ENCODE data around the gene PLSCR5.

Gene PLSCR5, protein sequence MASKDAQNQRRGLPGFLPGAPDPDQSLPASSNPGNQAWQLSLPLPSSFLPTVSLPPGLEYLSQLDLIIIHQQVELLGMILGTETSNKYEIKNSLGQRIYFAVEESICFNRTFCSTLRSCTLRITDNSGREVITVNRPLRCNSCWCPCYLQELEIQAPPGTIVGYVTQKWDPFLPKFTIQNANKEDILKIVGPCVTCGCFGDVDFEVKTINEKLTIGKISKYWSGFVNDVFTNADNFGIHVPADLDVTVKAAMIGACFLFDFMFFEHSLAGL

DNA sequence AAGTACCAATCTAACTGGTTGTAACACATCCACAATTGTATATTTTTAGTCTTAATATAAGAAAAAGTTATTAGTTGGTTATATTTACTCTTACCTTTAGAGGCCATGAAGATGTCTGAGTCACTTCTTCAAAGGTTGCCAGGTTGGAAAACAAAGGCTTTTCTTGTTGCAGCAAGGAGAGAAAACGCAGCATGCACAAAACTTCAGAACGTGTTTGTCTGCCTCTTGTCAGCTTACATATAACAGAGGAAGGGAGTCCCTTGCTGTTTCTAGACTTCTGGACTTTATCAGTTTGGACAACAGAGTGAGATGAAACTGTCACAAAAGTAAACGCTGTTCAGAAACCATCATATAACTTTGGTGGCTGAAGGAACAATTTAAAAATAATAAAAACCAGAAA lies at the start of gene PLSCR5:
PLSCR5 (minus strand) TSS at position 241 of the 400 bp plus-strand sequence; CDS start at position 107, 134 bp downstream.
- no peak for DNase-seq

GRCh38 chr3:146653978-146654377 lies 48.8 kb upstream of the PLSCR5 start:
- DNase-seq, result no peak

- no peak for DNase-seq
Measured at GRCh38 chr3:146650691-146651442, 45.7 kb upstream of the PLSCR5 start.

DNA sequence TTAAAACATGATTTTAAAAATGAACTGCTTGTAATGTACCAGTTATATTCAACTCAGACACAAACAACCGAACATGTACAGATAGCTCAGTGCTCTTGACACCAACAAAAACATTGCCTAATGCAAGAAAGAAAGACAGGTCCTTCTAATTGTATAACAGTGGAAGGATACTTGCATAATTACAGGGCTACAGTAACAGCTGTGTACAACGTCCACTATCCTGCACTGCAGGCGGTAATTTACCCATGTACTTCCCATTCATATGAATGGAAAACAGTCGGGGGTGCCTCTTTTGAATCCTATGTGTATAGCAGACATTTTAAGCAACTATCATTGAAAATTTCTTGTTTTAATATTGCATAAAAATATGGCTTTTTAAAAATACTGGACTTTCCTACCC lies 41.1 kb upstream of the PLSCR5 start:
- DNase-seq, result no peak

- no peak for DNase-seq
Measured at GRCh38 chr3:146640955-146641867, 36.1 kb upstream of the PLSCR5 start.

- no peak for DNase-seq
Measured at GRCh38 chr3:146640361-146640760, 35.2 kb upstream of the PLSCR5 start.

- no peak for DNase-seq
Measured at GRCh38 chr3:146638718-146639117, 33.6 kb upstream of the PLSCR5 start.

GRCh38 chr3:146637871-146638270 lies 32.7 kb upstream of the PLSCR5 start:
- DNase-seq, result no peak

DNA sequence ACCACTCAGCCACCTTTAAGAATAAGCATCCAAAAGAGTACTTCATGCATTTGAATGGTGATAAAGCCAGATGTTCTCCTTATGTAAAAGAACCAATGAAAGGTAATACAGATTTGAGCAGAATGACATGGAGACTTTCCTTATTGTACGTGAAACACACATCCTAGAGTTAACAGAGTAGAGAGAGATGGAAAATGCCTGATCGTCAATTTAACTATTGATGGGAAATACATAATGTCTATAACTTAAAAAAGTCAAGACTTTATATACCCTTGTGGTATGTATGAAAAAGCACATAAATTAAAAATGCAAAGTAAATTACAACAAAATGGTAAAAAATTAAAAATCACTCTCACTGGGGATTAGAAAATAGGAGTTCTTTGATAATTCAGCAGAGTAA lies 31.7 kb upstream of the PLSCR5 start:
- no peak for DNase-seq

DNA sequence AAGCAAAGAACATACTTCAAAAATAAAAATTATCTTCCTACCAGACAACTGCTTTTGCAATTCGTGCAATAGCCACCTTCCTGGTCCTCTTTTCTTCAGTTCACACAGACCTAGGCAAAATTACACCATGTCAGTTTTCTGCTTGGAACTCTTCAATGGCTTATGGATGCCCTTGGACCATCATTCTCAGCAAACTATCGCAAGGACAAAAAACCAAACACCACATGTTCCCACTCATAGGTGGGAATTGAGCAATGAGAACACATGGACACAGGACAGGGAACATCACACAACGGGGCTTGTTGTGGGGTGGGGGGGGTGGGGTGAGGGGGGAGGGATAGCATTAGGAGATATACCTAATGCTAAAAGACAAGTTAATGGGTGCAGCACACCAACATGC lies 29.2 kb upstream of the PLSCR5 start:
- DNase-seq, result no peak

- no peak for DNase-seq
Measured at GRCh38 chr3:146628671-146629070, 23.5 kb upstream of the PLSCR5 start.

- DNase-seq, result no peak
Measured at GRCh38 chr3:146626403-146627122, 21.4 kb upstream of the PLSCR5 start.

DNA sequence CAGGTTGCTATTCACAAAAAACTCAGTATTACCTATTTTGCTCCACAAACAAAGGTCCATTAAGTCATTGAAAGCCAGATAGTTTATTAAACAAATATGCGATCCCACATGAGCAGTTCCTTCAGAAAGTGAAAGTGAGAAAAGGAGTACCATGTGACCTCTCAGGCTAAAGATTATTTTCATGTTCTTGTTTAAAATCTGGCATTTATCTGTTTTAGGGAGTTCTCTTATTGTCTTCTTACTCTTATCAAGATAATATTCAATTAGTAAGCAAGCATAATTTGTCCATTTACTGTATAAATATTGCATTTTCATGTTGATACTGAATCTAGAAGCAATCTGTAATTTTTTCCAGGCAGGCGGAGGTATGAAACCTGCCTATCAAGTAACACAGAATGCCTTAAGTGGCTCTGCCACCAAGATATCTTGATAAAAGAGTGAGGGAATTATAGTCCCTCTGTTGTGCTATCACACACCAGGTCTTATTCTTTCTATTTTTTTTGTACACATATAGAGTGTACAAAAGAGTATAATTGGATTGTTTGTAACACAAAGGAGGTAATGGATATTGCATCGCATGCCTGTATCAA lies 20.1 kb upstream of the PLSCR5 start:
- DNase-seq, result no peak

GRCh38 chr3:146621723-146622122 lies 16.6 kb upstream of the PLSCR5 start:
- DNase-seq, result no peak

DNA sequence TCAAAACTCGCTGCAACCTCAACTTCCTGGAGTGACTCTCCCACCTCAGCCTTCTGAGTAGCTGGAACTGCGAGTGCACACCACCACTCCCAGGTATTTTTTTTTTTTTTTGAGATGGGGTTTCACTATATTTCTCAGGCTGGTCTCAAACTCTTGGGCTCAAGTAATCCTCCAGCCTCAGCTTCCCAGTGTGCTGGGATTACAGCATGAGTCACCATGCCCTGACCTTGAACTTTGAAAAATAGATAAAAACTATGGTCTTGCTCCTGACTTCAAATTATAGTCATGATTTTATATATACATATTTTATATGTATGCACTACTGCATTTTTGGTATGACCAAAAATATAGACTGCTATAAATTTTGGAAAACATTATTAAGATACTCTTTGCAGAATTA lies 6.9 kb upstream of the PLSCR5 start:
- no peak for DNase-seq

GRCh38 chr3:146611096-146611495 lies 6.0 kb upstream of the PLSCR5 start:
- DNase-seq, result no peak

DNA sequence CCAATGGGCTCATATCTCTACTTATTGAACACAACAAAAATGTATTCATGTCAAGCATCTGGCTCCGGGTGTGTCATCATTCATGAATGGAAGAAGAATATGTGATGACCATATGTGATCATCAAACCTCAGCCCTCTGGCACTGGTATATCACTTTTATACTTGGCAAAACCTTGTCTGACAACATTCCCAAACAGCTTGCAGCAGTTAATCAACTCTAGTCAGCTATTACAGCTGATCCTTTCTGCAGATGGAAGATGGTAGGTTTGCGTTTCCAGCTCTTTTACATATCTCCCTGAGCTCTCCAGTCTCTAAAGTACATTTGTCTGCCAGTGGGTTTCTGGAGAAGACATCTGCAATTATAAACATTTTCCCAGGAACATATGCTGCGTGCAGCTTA lies 6.6 kb downstream of the PLSCR5 start:
- no peak for DNase-seq

GRCh38 chr3:146594843-146595482 lies 10.2 kb downstream of the PLSCR5 start:
- DNase-seq, result no peak

GRCh38 chr3:146593776-146594175 lies 11.4 kb downstream of the PLSCR5 start:
- no peak for DNase-seq

DNA sequence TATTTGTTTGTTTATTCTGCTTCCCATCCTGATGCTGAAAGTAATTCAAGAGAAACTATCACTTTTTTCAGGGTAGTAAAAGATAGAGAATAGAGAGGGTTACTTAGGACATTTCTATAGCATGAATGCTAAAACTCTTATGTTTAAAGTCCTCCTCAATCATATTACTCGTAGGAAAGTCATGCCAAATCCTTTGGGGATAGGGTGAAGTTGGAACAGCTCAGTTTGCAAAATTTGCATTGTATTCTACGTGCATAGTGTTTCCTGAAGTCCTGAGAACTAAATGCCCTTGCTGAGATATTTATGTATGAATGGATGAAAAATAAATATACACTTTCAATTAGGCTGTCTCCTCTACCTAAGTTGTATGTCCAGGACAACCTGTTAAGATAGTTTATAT lies 14.6 kb downstream of the PLSCR5 start:
- DNase-seq, result no peak

DNA sequence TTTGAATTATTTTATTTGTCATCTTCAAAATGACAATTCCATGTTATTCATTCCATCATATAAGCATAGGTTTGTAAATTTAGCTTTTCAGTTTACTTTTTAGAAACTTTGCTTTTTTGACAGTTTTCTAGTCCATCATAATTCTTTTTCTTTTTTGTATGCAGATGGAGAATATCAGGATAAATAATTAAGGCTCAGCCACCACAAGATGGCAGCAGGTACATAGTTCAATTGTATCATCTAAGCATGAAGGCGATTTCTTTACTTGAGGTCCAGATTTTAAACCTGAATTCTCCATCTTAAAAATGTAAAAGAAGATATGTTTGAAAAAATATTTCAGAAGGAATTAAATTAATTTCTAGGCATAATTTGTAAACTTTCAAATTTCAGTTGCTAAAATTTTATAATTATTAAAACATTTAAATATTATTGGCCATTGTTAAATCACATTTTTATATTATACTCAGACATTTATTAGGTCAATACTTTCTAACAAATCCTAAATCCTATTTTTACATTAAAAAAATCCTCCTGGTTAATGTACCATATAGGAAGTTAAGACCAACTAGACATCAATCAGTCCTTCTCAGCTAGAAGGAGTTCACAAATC lies 15.1 kb downstream of the PLSCR5 start:
- no peak for DNase-seq

All from stimulated activated CD8-positive, alpha-beta memory T cell treated with anti-CD3 and anti-CD28 coated beads, Interleukin-4, amount 100 ng/mL, for 48 hours (primary cell).